H1 (cell line): ENCODE measurements around the gene ACOT11.

ENCODE experiments used
- CHD2 ChIP-seq: IDR thresholded peaks from 2 replicates; pipeline ENCODE4 v1.6.1; 2012; ENCODE audit warnings: low read length, improper control_type of control experiment
- CREB1 ChIP-seq: IDR thresholded peaks from 2 replicates; pipeline ENCODE4 v1.6.1; 2012; ENCODE audit warnings: inconsistent platforms
- CTCF ChIP-seq, 3 experiments: IDR thresholded peaks; 1 replicate in 2 of 3; 2 replicates in 1 of 3; pipeline versions ENCODE4 v1.5.1 to v1.6.1; 2011; ENCODE audit warnings: low read length in 3 of 3, mild to moderate bottlenecking in 3 of 3, inconsistent platforms in 2 of 3, low read depth in 1 of 3, moderate library complexity in 1 of 3; ENCODE audit not compliant: insufficient read depth in 1 of 3; ENCODE audit errors: control extremely low read depth in 1 of 3
- EGR1 ChIP-seq: IDR thresholded peaks from 2 replicates; pipeline ENCODE4 v1.6.1; 2011; ENCODE audit warnings: low read depth, low read length, borderline replicate concordance
- EZH2 ChIP-seq: fragments of 200-600 bp; sonication (generic); IDR thresholded peaks from 2 replicates; pipeline ENCODE4 v1.7.1; 2012; ENCODE audit warnings: low read depth, mild to moderate bottlenecking, moderate library complexity, low read length, inconsistent platforms; ENCODE audit not compliant: severe bottlenecking
- GABPA ChIP-seq: IDR thresholded peaks from 2 replicates; pipeline ENCODE4 v1.6.1; 2011; ENCODE audit warnings: mild to moderate bottlenecking, low read length, moderate library complexity, borderline replicate concordance; ENCODE audit not compliant: insufficient read depth
- POLR2A ChIP-seq, 2 experiments: IDR thresholded peaks; 1 replicate in 1 of 2; 2 replicates in 1 of 2; pipeline ENCODE4 v1.6.1; 2011; ENCODE audit warnings: low read depth in 2 of 2, low read length in 2 of 2, mild to moderate bottlenecking in 2 of 2; ENCODE audit errors: control extremely low read depth in 1 of 2
- SAP30 ChIP-seq: fragments of 300-600 bp; sonication (generic); IDR thresholded peaks from 2 replicates; pipeline ENCODE4 v1.7.1; 2012; ENCODE audit warnings: low read length, moderate library complexity, mild to moderate bottlenecking, inconsistent platforms; ENCODE audit not compliant: insufficient read depth, insufficient replicate concordance
- SIN3A ChIP-seq, 2 experiments: IDR thresholded peaks in 1 of 2; conservative IDR thresholded peaks in 1 of 2; 2 replicates each; pipeline ENCODE4 v1.6.1; 2011 to 2012; ENCODE audit warnings: low read length in 2 of 2, improper control_type of control experiment in 1 of 2, low read depth in 1 of 2, mild to moderate bottlenecking in 1 of 2
- SUZ12 ChIP-seq: fragments of 200-600 bp; sonication (generic); IDR thresholded peaks from 2 replicates; pipeline ENCODE4 v1.6.1; 2012; ENCODE audit warnings: mild to moderate bottlenecking, inconsistent platforms, low read length, moderate library complexity, mixed read lengths
- TAF1 ChIP-seq: IDR thresholded peaks from 2 replicates; pipeline ENCODE4 v1.6.1; 2011; ENCODE audit warnings: mild to moderate bottlenecking, low read depth, low read length

DNA sequence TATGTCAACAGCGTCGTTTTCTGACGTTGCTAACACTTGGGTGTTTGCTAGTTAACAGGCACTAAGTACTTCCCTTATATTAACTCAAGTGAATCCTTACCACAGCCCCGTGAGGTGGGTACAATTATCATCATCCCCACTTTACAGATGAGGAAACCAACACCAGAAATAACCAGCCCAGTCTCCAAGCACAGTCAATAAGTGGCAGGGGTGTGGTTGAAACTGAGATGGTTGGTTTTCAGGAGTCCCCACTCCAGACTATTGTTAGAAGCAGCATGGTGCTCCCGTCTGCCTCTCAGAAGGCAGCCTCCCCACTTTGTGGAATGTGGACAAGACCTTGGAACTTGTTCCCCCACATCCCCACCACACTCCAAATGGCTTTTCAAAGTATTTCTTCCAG is 45.7 kb upstream of the ACOT11 start:
- TF ChIP-seq CTCF (IDR thresholded peaks at IDR 0.05; ENCODE audit: control extremely low read depth in 1 of 3, insufficient read depth in 1 of 3, low read depth in 1 of 3, low read length in 3 of 3) (no peak), SIN3A (conservative IDR thresholded peaks at IDR 0.05 in 1 of 2, IDR thresholded peaks at IDR 0.05 in 1 of 2; ENCODE audit: low read depth in 1 of 2, low read length in 2 of 2) (no peak), POLR2A (IDR thresholded peaks at IDR 0.05; ENCODE audit: control extremely low read depth in 1 of 2, low read depth in 2 of 2, low read length in 2 of 2) (no peak), TAF1 (no peak), CHD2 (no peak), EZH2 (no peak), EGR1 (no peak), SUZ12 (no peak), SAP30 (no peak), CREB1 (no peak), GABPA (no peak)
